Measurements from ENCODE around the gene CD300LF.

Gene CD300LF

GRCh38 chr17:74729866-74730265 is 17.1 kb upstream of the CD300LF start:
- DNase-seq (ENCODE audit: low spot score), result no peak

DNA sequence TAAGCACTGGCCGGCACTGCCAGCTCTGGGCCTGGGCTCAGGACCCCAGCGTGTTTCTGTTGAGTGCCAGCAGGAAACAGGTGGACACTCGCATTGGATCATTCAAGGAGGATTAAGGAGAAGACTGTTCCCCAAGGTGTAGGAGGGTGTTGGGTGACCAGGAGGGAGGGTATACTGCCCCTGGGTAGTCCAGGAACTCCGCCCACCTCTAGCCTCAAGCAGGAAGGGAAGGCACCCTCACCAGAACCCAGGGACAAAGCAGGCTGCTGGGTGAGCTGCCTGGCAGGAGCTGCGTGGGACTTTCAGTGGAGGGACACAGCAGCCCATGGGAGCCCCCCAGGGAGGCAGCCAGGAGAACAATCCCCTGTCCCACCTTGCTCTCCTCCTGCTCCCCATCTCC is 16.6 kb upstream of the CD300LF start:
- no peak for DNase-seq (ENCODE audit: low spot score)

DNA sequence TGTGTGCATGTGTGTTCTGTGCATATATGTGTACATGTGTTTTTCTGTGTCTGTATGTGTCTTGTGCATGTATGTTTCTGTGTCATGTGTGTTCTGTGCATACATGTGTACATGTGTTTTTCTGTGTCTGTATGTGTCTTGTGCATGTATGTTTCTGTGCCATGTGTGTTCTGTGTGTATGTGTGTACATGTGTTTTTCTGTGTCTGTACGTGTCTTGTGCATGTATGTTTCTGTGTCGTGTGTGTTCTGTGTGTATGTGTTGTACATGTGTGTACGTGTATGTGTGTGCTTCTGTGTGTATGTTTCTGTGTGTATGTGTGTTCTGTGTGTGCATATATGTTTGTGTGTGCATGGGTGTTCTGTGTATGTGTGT is 16.0 kb upstream of the CD300LF start:
- DNase-seq (ENCODE audit: low spot score), result no peak

GRCh38 chr17:74728033-74728701 is 15.4 kb upstream of the CD300LF start:
- DNase-seq (ENCODE audit: low spot score), result no peak

DNA sequence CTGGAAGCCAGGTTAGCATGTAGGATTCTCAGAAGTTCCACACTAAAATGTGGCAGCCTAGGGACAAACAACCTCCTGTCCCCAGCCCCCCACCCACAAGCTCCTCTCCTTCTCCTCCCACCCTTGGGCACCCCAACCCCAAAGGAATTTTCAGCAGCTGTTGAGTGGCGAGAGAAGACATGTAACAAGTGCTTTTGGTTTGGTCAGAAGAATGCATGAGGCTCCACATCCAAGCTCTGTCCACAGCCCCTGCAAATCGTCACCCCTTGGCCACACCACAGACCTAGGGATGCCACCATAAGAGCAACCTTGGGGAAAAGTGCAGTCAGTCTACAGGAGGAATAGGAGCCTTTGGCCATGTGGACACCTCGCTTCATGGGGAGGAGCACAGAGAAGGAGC is 12.4 kb upstream of the CD300LF start:
- no peak for DNase-seq (ENCODE audit: low spot score)

- DNase-seq (ENCODE audit: low spot score), result no peak
These were observed 11.2 kb upstream of the CD300LF start for GRCh38 chr17:74723891-74724290.

DNA sequence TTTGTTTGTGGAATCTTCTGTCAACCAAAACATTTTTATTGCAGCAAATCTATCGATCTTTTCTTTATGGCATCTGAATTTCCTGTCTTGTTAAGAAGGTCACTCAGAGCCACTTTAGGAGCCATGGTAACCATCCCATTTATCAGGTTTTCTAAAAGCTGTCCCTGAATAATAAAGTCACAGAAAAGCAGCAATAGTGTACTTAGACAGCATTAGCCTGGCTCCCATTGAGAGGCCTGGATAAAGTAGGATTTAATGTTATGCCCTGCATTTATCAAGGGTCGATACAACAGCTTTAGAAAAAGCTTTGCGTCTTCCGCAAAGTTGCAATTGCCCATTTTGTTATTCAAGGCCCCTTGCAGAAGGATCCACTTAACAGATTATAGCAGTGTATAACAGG is 10.1 kb upstream of the CD300LF start:
- DNase-seq (ENCODE audit: low spot score), result no peak

- no peak for DNase-seq (ENCODE audit: low spot score)
These were observed 7.8 kb upstream of the CD300LF start for GRCh38 chr17:74720506-74720905.

GRCh38 chr17:74715144-74715543 is 2.4 kb upstream of the CD300LF start:
- peak; percentile 81 for DNase-seq (ENCODE audit: low spot score)

- DNase-seq (ENCODE audit: low spot score), result no peak
These were observed 540 bp upstream of the CD300LF start for GRCh38 chr17:74713171-74713755.

GRCh38 chr17:74712301-74712700 is 422 bp downstream of the CD300LF start:
- no peak for DNase-seq (ENCODE audit: low spot score)

DNA sequence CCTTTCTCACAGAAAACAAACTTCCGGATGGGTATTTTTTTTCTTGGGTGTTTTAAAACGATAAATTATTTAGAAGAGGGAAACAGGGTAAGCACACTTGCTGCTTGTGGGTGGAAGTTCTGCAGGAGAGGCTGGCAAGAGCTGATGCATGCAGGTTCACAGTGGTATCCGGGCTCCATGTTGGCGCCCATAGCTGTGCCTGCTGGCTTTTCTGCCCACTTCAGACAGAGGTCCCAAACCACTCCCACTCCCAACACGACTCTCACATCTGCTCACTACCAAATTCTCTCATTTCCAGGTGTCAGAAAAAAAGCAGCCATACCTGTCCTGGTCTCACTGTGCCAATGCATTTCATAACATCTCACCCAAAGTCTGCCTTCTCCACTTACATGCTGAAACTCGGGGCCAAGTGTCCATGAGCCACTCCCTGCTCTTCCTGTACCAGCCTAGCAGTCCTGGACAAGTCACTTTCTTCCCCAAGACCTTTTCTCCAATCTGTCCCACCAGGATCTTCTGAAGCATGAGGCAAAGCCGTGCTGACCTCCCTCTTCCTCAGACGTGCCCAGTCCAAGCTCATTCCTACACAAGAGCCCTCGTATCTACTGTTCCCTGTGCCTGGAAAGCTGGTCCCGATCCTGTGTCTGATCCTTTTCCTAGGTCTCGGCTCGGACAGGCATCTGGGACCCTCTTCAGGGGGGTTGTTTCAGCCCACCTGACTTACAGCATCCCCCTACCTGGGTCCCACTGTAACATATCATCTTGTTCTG is 1.5 kb downstream of the CD300LF start:
- DNase-seq (ENCODE audit: low spot score), result no peak

- DNase-seq (ENCODE audit: low spot score), result no peak
These were observed 8.2 kb downstream of the CD300LF start for GRCh38 chr17:74704544-74704943.

GRCh38 chr17:74703311-74703710 is 9.4 kb downstream of the CD300LF start:
- no peak for DNase-seq (ENCODE audit: low spot score)

- no peak for DNase-seq (ENCODE audit: low spot score)
These were observed 10.4 kb downstream of the CD300LF start for GRCh38 chr17:74702116-74702871.

DNA sequence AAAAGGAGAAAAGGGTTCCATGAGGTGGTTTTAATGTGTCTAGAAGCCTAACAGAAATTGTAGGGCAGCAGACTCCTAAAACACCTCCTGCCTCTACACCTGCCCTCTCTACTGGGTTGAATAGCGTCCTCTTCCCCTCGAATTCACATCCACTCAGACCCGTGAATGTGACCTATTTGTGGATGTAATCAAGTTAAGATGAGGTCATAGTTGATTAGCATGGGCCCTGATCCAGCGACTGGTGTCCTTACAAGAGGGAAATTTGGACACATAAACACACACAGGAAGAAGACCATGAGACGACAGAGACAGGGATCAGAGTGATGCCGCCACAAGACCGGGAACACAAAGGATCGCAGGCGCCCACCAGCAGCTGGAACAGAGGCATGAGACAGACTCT is 13.5 kb downstream of the CD300LF start:
- DNase-seq (ENCODE audit: low spot score), result no peak

- DNase-seq (ENCODE audit: low spot score), result no peak
These were observed 14.7 kb downstream of the CD300LF start for GRCh38 chr17:74698069-74698468.

- no peak for DNase-seq (ENCODE audit: low spot score)
These were observed 15.2 kb downstream of the CD300LF start for GRCh38 chr17:74697515-74697914.

GRCh38 chr17:74695629-74696028 is 17.1 kb downstream of the CD300LF start:
- DNase-seq (ENCODE audit: low spot score), result no peak

DNA sequence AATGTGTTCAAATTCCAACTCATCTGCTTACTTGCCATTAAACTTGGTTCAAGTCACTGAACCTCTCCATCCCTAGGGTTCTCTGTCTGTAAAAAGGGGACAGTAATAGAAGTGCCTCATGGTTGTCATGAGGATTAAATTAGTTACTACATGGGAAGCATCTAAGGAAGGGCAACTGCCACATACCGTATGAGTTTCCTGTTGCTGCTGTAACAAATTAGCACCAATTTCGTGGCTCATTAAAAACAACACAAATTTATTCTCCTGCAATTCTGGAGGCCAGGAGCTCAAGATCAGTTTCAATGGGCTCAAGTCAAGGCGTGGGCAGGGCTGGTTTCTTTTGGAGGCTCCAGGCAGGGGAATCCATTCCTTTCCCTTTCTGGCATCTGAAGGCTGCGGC is 18.6 kb downstream of the CD300LF start:
- DNase-seq (ENCODE audit: low spot score), result no peak

DNA sequence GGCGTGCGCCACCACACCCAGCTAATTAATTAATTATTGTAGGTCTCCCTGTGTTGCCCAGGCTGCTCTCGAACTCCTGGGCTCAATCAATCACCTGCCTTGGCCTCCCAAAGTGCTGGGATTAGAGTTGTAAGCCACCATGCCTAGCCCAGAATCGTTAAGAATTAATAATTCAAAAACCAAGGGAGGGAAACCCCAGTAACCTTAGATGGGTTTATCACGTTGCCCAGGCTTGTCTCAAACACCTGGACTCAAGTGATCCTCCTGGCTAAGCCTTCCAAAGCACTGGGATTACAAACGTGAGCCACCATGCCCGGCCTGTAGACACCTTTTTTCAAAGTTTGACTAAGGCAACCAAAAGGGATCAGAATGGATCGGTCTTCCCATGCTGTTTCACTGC is 21.6 kb downstream of the CD300LF start:
- no peak for DNase-seq (ENCODE audit: low spot score)

DNA sequence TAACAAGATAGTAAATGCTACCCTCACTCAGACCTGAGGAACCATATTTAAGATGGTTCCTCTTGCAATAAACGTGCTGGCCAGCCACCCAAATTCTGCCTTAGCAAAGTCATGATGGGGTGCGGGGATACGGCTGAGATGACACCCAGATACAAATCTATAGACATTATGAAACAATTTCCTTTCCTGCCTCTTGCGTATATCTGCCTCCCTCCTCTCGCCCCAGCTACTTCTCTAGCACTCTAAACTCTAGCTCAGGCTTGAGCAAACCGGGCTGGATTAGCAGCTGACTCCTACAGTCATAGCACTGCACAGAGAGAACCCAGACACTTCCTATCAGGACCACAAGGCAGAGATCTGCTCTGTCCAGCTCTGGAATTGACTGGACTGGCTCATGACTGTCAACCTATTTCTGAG is 22.3 kb downstream of the CD300LF start:
- no peak for DNase-seq (ENCODE audit: low spot score)

- DNase-seq (ENCODE audit: low spot score), result no peak
These were observed 24.8 kb downstream of the CD300LF start for GRCh38 chr17:74687886-74688285.
